ENCODE measurements around the gene TRPM3. TPM values are rescaled to one million over a fixed set of nuclear protein-coding genes. Genes with fewer than 3 reads are reported as not detected.

TRPM3 gene
- total RNA-seq, 1 experiment from 2014 or later: 2.0 TPM

DNA sequence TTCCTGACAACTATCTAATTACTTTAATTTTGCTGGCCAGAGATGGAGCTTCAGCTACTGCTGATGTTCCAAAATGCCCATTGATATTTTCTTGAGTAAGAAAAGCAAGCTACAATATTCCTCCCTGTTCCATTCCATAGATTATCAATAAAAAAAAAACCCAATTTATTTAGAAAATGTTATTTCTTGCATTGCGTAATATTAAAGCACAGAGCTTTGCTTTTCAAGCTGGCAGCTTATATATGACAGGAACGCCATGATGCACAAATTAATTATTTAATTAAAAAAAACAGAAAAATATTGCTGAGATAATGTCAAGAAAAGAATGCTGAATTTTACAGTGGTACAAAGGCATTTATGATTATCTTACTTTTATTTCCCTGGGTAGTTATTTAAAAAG, 47.9 kb downstream of the TRPM3 start:
- Histone ChIP-seq H3K27me3 (ENCODE audit: control insufficient read depth, insufficient read depth, low read length) (no peaks in the 10 kb centered on the region), H3K4me3 (ENCODE audit: insufficient read depth, low read depth, low read length) (no peak overlapping the region), H3K36me3 (replicated peaks; ENCODE audit: control insufficient read depth, insufficient read depth, low read length) (no peaks in the 10 kb centered on the region)
- no peak for DNase-seq

GRCh38 chr9:71072587-71072986, 48.8 kb downstream of the TRPM3 start:
- Histone ChIP-seq H3K27me3 (ENCODE audit: control insufficient read depth, insufficient read depth, low read length) (no peaks in the 10 kb centered on the region), H3K36me3 (replicated peaks; ENCODE audit: control insufficient read depth, insufficient read depth, low read length) (no peaks in the 10 kb centered on the region), H3K4me3 (ENCODE audit: insufficient read depth, low read depth, low read length) (no peak overlapping the region)
- no peak for DNase-seq

- Histone ChIP-seq H3K36me3 (replicated peaks; ENCODE audit: control insufficient read depth, insufficient read depth, low read length) (no peaks in the 10 kb centered on the region), H3K4me3 (ENCODE audit: insufficient read depth, low read depth, low read length) (no peak overlapping the region), H3K27me3 (ENCODE audit: control insufficient read depth, insufficient read depth, low read length) (no peaks in the 10 kb centered on the region)
- no peak for DNase-seq
These were observed 49.8 kb downstream of the TRPM3 start for GRCh38 chr9:71071633-71072032.

- H3K4me3 ChIP-seq (ENCODE audit: insufficient read depth, low read depth, low read length): no peak overlapping the region
- no peak for DNase-seq
- no peaks in the 10 kb centered on the region for H3K36me3 ChIP-seq (replicated peaks; ENCODE audit: control insufficient read depth, insufficient read depth, low read length)
- no peaks in the 10 kb centered on the region for H3K27me3 ChIP-seq (ENCODE audit: control insufficient read depth, insufficient read depth, low read length)
These were observed 62.8 kb downstream of the TRPM3 start for GRCh38 chr9:71058660-71059059.

DNA sequence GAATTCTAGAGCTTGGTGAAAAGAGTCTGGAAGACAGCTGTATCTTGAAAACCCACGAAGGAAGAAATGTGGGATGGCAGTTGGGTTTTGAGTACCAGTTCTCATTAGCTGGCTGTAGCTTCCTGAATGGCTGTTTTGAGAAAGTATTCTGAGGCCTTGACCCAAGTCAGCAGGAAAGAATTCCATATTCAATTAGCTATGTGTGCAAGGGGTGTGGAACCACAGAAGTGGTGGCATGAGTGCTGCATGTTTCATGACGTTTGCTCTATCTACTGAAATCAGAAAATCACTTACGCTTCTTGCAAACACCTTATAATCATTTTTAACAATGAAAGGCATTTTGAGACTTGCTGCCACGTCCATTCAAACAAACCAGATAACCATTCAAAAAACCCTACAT, 69.1 kb downstream of the TRPM3 start:
- no peak overlapping the region for H3K4me3 ChIP-seq (ENCODE audit: insufficient read depth, low read depth, low read length)
- DNase-seq: no peak
- H3K27me3 ChIP-seq (ENCODE audit: control insufficient read depth, insufficient read depth, low read length): no peaks in the 10 kb centered on the region
- H3K36me3 ChIP-seq (replicated peaks; ENCODE audit: control insufficient read depth, insufficient read depth, low read length): no peaks in the 10 kb centered on the region

DNA sequence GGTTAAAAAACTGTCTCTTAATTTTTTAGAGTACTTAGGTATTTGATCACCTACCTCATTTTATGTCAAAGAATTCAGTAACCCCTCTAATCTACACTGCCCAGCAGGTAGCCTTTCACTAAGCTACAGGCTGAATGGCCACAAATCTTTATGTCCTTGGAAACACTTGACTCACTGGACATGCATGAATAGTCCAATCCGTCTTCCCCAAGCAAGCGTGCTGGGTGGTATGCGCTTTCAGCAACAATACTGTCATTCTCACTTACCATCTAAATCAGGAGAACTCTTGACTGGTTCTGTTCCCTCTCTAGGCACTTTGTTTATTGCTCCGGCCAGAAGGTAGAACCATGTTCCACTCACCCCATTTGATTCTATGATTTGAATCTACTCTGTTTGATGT, 73.1 kb downstream of the TRPM3 start:
- Histone ChIP-seq H3K4me3 (ENCODE audit: insufficient read depth, low read depth, low read length) (no peak overlapping the region), H3K27me3 (ENCODE audit: control insufficient read depth, insufficient read depth, low read length) (no peaks in the 10 kb centered on the region), H3K36me3 (replicated peaks; ENCODE audit: control insufficient read depth, insufficient read depth, low read length) (no peaks in the 10 kb centered on the region)
- DNase-seq: no peak

DNA sequence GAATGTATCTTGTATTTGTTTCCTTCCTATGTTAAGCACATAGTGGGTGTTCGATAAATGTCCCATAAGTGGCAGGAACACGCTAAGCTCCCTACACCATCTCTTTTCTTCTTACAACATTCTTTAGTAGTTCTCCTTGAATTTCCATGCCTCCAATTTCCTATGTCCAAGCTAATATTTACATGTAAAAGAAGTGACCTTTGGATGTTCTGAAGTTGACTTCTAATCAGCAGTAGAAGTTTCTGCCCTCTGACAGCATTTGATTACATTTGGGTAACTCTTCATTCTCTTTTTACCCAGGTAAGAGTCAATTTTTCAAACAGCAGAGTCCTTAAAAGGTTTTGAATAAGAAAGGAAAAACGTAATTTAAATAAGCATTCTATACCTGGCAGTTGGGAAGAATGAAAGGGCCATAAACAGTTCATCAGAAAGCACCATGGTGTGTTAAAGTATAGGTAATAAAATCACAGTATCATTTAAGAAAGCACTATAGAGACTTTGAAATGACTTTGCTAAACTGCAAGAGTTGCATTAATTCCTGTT, 78.9 kb downstream of the TRPM3 start:
- H3K27me3 ChIP-seq (ENCODE audit: control insufficient read depth, insufficient read depth, low read length): no peaks in the 10 kb centered on the region

DNA sequence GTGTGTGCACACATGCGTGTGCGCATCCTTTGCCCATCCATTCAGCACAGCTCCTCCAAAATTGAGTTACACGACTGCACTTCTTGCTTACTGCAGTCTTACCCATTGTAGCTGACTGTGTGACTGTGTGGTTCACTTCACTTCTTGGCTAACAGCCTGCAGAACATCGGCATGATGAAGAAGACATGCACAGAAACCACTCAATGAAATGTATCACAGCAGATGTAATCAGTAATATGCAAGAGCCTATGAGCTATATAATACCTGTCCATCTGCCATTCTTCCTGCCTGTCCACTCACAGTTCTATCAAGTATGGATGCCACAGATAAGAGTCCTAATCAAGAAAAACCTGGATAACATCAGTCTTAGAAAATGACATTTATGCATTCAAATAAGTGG, 83.9 kb downstream of the TRPM3 start:
- Histone ChIP-seq H3K36me3 (replicated peaks; ENCODE audit: control insufficient read depth, insufficient read depth, low read length) (no peaks in the 10 kb centered on the region), H3K27me3 (ENCODE audit: control insufficient read depth, insufficient read depth, low read length) (no peaks in the 10 kb centered on the region), H3K4me3 (ENCODE audit: insufficient read depth, low read depth, low read length) (no peak overlapping the region)
- DNase-seq: no peak

More for the DNA sequence above, 78.9 kb downstream of the TRPM3 start:
- no peak for DNase-seq
- H3K4me3 ChIP-seq (ENCODE audit: insufficient read depth, low read depth, low read length): no peak overlapping the region
- no peaks in the 10 kb centered on the region for H3K36me3 ChIP-seq (replicated peaks; ENCODE audit: control insufficient read depth, insufficient read depth, low read length)

DNA sequence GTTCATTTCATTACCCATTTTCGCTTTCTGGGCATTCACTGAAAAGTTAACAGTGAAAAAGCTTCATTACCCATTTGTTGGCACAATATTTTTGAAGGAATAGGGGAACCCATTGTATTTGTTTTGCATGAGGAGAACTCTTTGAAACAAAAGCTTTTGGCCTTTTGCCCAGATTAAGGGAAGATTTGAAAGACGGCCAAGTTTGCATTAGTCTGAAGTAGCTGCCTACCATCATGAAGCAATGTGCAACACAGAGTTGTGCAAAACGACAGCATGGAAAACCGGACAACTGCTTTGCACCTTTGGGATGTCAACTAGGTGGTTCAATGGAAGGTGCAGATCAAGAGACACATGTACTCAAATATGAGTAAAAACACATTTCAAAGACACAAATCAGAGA, 84.9 kb downstream of the TRPM3 start:
- no peak for DNase-seq
- H3K4me3 ChIP-seq (ENCODE audit: insufficient read depth, low read depth, low read length): no peak overlapping the region
- no peaks in the 10 kb centered on the region for H3K27me3 ChIP-seq (ENCODE audit: control insufficient read depth, insufficient read depth, low read length)
- no peaks in the 10 kb centered on the region for H3K36me3 ChIP-seq (replicated peaks; ENCODE audit: control insufficient read depth, insufficient read depth, low read length)

- no peaks in the 10 kb centered on the region for H3K36me3 ChIP-seq (replicated peaks; ENCODE audit: control insufficient read depth, insufficient read depth, low read length)
- H3K27me3 ChIP-seq (ENCODE audit: control insufficient read depth, insufficient read depth, low read length): no peaks in the 10 kb centered on the region
- no peak overlapping the region for H3K4me3 ChIP-seq (ENCODE audit: insufficient read depth, low read depth, low read length)
- no peak for DNase-seq
These were observed 88.6 kb downstream of the TRPM3 start for GRCh38 chr9:71032779-71033178.

DNA sequence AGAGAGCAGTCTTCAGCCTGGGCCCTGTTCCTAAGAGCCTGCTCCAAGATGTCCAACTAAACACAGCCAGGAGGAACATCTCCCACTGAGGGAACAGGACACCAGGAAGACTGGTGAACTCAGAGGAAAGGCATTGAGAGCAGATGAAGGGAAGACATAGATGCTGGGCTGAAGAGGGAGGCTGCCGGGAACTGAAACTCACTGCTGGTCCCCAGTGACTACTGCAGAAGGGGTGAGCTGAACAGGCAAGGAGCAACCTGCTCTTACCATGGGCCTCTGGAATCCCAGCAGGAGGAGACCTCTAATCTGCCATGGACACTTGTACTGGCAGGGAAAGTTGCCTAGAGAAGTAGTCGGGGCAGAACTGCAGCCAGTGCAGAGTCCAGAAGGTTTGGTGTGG, 95.7 kb downstream of the TRPM3 start:
- no peaks in the 10 kb centered on the region for H3K27me3 ChIP-seq (ENCODE audit: control insufficient read depth, insufficient read depth, low read length)
- DNase-seq: no peak
- no peaks in the 10 kb centered on the region for H3K36me3 ChIP-seq (replicated peaks; ENCODE audit: control insufficient read depth, insufficient read depth, low read length)
- no peak overlapping the region for H3K4me3 ChIP-seq (ENCODE audit: insufficient read depth, low read depth, low read length)

DNA sequence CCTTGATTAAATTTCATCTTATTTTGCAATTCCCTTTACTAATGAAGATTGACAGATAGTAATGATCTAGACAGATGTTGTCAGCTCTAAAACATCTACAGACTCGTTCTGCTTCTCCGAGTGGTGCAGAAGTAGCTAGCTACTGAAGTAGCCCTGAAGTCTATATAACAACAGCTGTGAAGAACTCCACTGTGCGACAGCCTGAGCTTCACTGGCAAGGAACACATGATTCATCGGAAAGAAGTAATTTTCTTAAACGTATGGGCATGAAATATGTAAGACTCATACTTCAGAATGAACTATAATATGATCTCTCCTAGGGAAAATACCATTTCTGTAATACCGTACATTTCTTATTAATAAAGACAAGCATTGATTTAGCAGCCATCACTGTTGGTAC, 96.2 kb downstream of the TRPM3 start:
- DNase-seq: no peak
- no peaks in the 10 kb centered on the region for H3K27me3 ChIP-seq (ENCODE audit: control insufficient read depth, insufficient read depth, low read length)

GRCh38 chr9:71010258-71010657, 111.2 kb downstream of the TRPM3 start:
- H3K4me3 ChIP-seq (ENCODE audit: insufficient read depth, low read depth, low read length): no peak overlapping the region
- H3K36me3 ChIP-seq (replicated peaks; ENCODE audit: control insufficient read depth, insufficient read depth, low read length): no peaks in the 10 kb centered on the region
- no peaks in the 10 kb centered on the region for H3K27me3 ChIP-seq (ENCODE audit: control insufficient read depth, insufficient read depth, low read length)
- no peak for DNase-seq

More for the DNA sequence above, 96.2 kb downstream of the TRPM3 start:
- no peaks in the 10 kb centered on the region for H3K36me3 ChIP-seq (replicated peaks; ENCODE audit: control insufficient read depth, insufficient read depth, low read length)
- no peak overlapping the region for H3K4me3 ChIP-seq (ENCODE audit: insufficient read depth, low read depth, low read length)

- no peaks in the 10 kb centered on the region for H3K36me3 ChIP-seq (replicated peaks; ENCODE audit: control insufficient read depth, insufficient read depth, low read length)
- H3K4me3 ChIP-seq (ENCODE audit: insufficient read depth, low read depth, low read length): no peak overlapping the region
- H3K27me3 ChIP-seq (ENCODE audit: control insufficient read depth, insufficient read depth, low read length): no peaks in the 10 kb centered on the region
- no peak for DNase-seq
These were observed 116.0 kb downstream of the TRPM3 start for GRCh38 chr9:71005456-71005855.

- no peak for DNase-seq
- Histone ChIP-seq H3K36me3 (replicated peaks; ENCODE audit: control insufficient read depth, insufficient read depth, low read length) (no peaks in the 10 kb centered on the region), H3K27me3 (ENCODE audit: control insufficient read depth, insufficient read depth, low read length) (no peaks in the 10 kb centered on the region), H3K4me3 (ENCODE audit: insufficient read depth, low read depth, low read length) (no peak overlapping the region)
These were observed 117.2 kb downstream of the TRPM3 start for GRCh38 chr9:71004196-71004595.

GRCh38 chr9:71003346-71003745, 118.1 kb downstream of the TRPM3 start:
- H3K27me3 ChIP-seq (ENCODE audit: control insufficient read depth, insufficient read depth, low read length): no peaks in the 10 kb centered on the region
- H3K36me3 ChIP-seq (replicated peaks; ENCODE audit: control insufficient read depth, insufficient read depth, low read length): no peaks in the 10 kb centered on the region
- DNase-seq: no peak

More at GRCh38 chr9:71003346-71003745, 118.1 kb downstream of the TRPM3 start:
- H3K4me3 ChIP-seq (ENCODE audit: insufficient read depth, low read depth, low read length): no peak overlapping the region

All from H7 (cell line).